Measurements from ENCODE around the gene PHACTR3. TPM values are rescaled to one million over a fixed set of nuclear protein-coding genes. Genes with fewer than 3 reads are reported as not detected.

PHACTR3 gene
- total RNA-seq, 1 experiment from 2014 or later, result not detected

GRCh38 chr20:59614714-59615113, 10.4 kb downstream of the PHACTR3 start:
- no peaks in the 10 kb centered on the region for H3K9me3 ChIP-seq (ENCODE audit: control insufficient read depth, low read depth, low read length)
- peaks cover 64% of the 10 kb centered on the region for H3K27me3 Mint-ChIP-seq (ENCODE audit: low read depth)
- no peak overlapping the region for H3K27ac ChIP-seq (ENCODE audit: insufficient read length, low read depth, low read length)

More at GRCh38 chr20:59614714-59615113, 10.4 kb downstream of the PHACTR3 start:
- Histone ChIP-seq H3K14ac (ENCODE audit: insufficient read depth, low read length) (no peak overlapping the region), H3K79me2 (ENCODE audit: insufficient read depth, low read length) (no peaks in the 10 kb centered on the region), H3K4me2 (ENCODE audit: insufficient read depth, insufficient read length, low read length) (no peak overlapping the region), H2AFZ (ENCODE audit: low read length) (no peak overlapping the region), H2BK20ac (ENCODE audit: low read depth, low read length, poor library complexity, severe bottlenecking) (no peak overlapping the region), H4K20me1 (ENCODE audit: control insufficient read depth, insufficient read depth, insufficient read length) (no peaks in the 10 kb centered on the region), H3K4me1 (ENCODE audit: insufficient read depth, low read length) (no peaks in the 10 kb centered on the region), H2BK15ac (ENCODE audit: low read depth, low read length) (no peak overlapping the region), H3K27me3 (ENCODE audit: insufficient read depth, low read length) (no peaks in the 10 kb centered on the region; the same call in 1 of the 2 replicates), H3K23ac (ENCODE audit: insufficient read length, low read depth, low read length) (no peak overlapping the region), H3K9ac (ENCODE audit: extremely low read depth, insufficient read length, low read length) (no peak overlapping the region), H2BK12ac (ENCODE audit: insufficient read length, low read depth, low read length) (no peak overlapping the region), H2BK5ac (ENCODE audit: insufficient read length, low read length) (no peak overlapping the region), H3K4ac (ENCODE audit: low read depth, low read length) (no peak overlapping the region), H4K91ac (ENCODE audit: insufficient read length, low read depth, low read length) (no peak overlapping the region), H3K56ac (ENCODE audit: insufficient read length, low read depth, low read length) (no peak overlapping the region), H4K5ac (ENCODE audit: insufficient read length, low read depth, low read length) (no peak overlapping the region), H3K23me2 (ENCODE audit: insufficient read length, low read depth, low read length, poor library complexity, severe bottlenecking) (no peaks in the 10 kb centered on the region), H2BK120ac (ENCODE audit: low read depth, low read length, poor library complexity, severe bottlenecking) (no peak overlapping the region), H2AK5ac (ENCODE audit: insufficient read length, low read length) (no peak overlapping the region), H3K79me1 (ENCODE audit: insufficient read depth, low read depth, low read length, poor library complexity, severe bottlenecking) (no peaks in the 10 kb centered on the region), H4K8ac (replicated peaks; ENCODE audit: insufficient read length, low read depth, low read length) (no peak overlapping the region), H3K18ac (ENCODE audit: insufficient read length, low read depth, low read length) (no peak overlapping the region), H3T11ph (ENCODE audit: low read length) (no peak overlapping the region)
- Mint-ChIP-seq H3K4me1 (no peaks in the 10 kb centered on the region), H3K9me3 (peaks cover 0 to 98% of the 10 kb centered on the region in 2 experiments; a peak in 2 of 5 replicates), H3K27ac (no peak overlapping the region; a peak in 1 of 7 replicates), H3K36me3 (ENCODE audit: insufficient read depth in 1 of 3, low read depth in 3 of 3) (peaks cover 0 to 14% (median 0%) of the 10 kb centered on the region in 3 experiments; a peak in 2 of 7 replicates), H3K4me3 (no peak overlapping the region)
- no CpG with 5 or more reads among the region's 7 CpGs for WGBS (ENCODE audit: extremely low coverage, insufficient read length, low lambda C conversion rate)
- TF ChIP-seq CTCF (conservative IDR thresholded peaks at IDR 0.05), result no peak
- DNase-seq, result no peak

Measured in H9 (cell line).